Smooth muscle cell (in vitro differentiated cells): ENCODE results near the gene CTTNBP2. TPM values are rescaled to one million over a fixed set of nuclear protein-coding genes. Genes with fewer than 3 reads are reported as not detected.
A peak's percentile ranks its signal among the peaks of the same experiment; 100 is the strongest.

ENCODE experiments used
- DNase-seq: peaks from one replicate; lab custom pipeline; 2025; ENCODE audit not compliant: unreplicated experiment; lab: John Stamatoyannopoulos, UW
- H2AFZ ChIP-seq: fragments of 200-600 bp; sonication (generic); 2 replicates; pipeline ENCODE4 v1.6.0; 2016; ENCODE audit warnings: antibody characterized with exemption, low read depth, mild to moderate bottlenecking
- H3F3A ChIP-seq: fragments of 200-600 bp; sonication (generic); 2 replicates; pipeline ENCODE4 v1.6.0; 2017; ENCODE audit warnings: antibody characterized with exemption, low read depth
- H3K27ac ChIP-seq: fragments of 200-600 bp; sonication (generic); 2 replicates; pipeline ENCODE4 v1.5.1; 2016; ENCODE audit warnings: low read depth, mild to moderate bottlenecking
- H3K27me3 ChIP-seq: fragments of 200-600 bp; sonication (generic); 2 replicates; pipeline ENCODE4 v1.6.1; 2016; ENCODE audit warnings: low read depth, mild to moderate bottlenecking
- H3K36me3 ChIP-seq: fragments of 200-600 bp; sonication (generic); 2 replicates; pipeline ENCODE4 v1.5.1; 2016; ENCODE audit warnings: low read depth
- H3K4me1 ChIP-seq: fragments of 200-600 bp; sonication (generic); 2 replicates; pipeline ENCODE4 v1.5.1; 2016; ENCODE audit warnings: low read depth
- H3K4me2 ChIP-seq: fragments of 200-600 bp; sonication (generic); 2 replicates; pipeline ENCODE4 v1.6.0; 2016; ENCODE audit warnings: mild to moderate bottlenecking
- H3K4me3 ChIP-seq: fragments of 200-600 bp; sonication (generic); 2 replicates; pipeline ENCODE4 v1.5.1; 2016; ENCODE audit warnings: mild to moderate bottlenecking
- H3K79me2 ChIP-seq: fragments of 200-600 bp; sonication (generic); 2 replicates; pipeline ENCODE4 v1.6.0; 2016; ENCODE audit warnings: low read depth, mild to moderate bottlenecking
- H3K9ac ChIP-seq: fragments of 200-600 bp; sonication (generic); 2 replicates; pipeline ENCODE4 v1.6.0; 2016; ENCODE audit warnings: low read depth
- H3K9me3 ChIP-seq: fragments of 200-600 bp; sonication (generic); replicated peaks from 2 replicates; pipeline ENCODE4 v1.5.1; 2016; ENCODE audit warnings: low read depth
- H4K20me1 ChIP-seq: fragments of 200-600 bp; sonication (generic); 2 replicates; pipeline ENCODE4 v1.6.0; 2016; ENCODE audit warnings: low read depth
- WGBS: methylation state at CpG from one replicate; pipeline ENCODE4 v1.1.7; 2016; ENCODE audit warnings: low lambda C conversion rate; 5-methylcytosine and 5-hydroxymethylcytosine counted together
- polyA plus RNA-seq: library from polyadenylated mRNA; unstranded; fragments of >200 nt; fragmentation: Nextera tagmentation; extraction: Ambion mirVana; gene quantifications from 2 replicates; pipeline ENCODE4 v1.2.1, GENCODE V29; 2016
- total RNA-seq: library from RNA; depleted of rRNA; stranded (reverse); fragments of >200 nt; gene quantifications from 2 replicates; pipeline ENCODE4 v1.2.3, GENCODE V29; 2014
- TF ChIP-seq, protein P1 (sequence below): fragments of 200-600 bp; sonication (generic); IDR thresholded peaks from 2 replicates; pipeline ENCODE4 v1.5.1; 2017; ENCODE audit warnings: borderline replicate concordance, mild to moderate bottlenecking, antibody characterized with exemption; ENCODE audit not compliant: insufficient read depth, poor library complexity, severe bottlenecking

The CTTNBP2 gene
- total and polyA plus RNA-seq, 2 experiments from 2014 or later = 4.8 to 42.3 TPM

GRCh38 chr7:117806011-117806410 is 67.2 kb downstream of the CTTNBP2 start:
- no peak overlapping the region for H3K9ac ChIP-seq
- H3F3A ChIP-seq = peaks cover 8% of the 10 kb centered on the region
- H3K79me2 ChIP-seq = peaks cover 6% of the 10 kb centered on the region
- H3K4me2 ChIP-seq = no peak overlapping the region
- TF ChIP-seq, protein P1, sequence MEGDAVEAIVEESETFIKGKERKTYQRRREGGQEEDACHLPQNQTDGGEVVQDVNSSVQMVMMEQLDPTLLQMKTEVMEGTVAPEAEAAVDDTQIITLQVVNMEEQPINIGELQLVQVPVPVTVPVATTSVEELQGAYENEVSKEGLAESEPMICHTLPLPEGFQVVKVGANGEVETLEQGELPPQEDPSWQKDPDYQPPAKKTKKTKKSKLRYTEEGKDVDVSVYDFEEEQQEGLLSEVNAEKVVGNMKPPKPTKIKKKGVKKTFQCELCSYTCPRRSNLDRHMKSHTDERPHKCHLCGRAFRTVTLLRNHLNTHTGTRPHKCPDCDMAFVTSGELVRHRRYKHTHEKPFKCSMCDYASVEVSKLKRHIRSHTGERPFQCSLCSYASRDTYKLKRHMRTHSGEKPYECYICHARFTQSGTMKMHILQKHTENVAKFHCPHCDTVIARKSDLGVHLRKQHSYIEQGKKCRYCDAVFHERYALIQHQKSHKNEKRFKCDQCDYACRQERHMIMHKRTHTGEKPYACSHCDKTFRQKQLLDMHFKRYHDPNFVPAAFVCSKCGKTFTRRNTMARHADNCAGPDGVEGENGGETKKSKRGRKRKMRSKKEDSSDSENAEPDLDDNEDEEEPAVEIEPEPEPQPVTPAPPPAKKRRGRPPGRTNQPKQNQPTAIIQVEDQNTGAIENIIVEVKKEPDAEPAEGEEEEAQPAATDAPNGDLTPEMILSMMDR = no peak
- no peaks in the 10 kb centered on the region for H3K36me3 ChIP-seq
- no peaks in the 10 kb centered on the region for H3K9me3 ChIP-seq
- no peak overlapping the region for H3K27ac ChIP-seq
- H3K4me3 ChIP-seq = no peak overlapping the region
- peaks cover 4% of the 10 kb centered on the region for H4K20me1 ChIP-seq
- 94% methylated on average over 5 of the region's 5 CpGs for WGBS
- no peak for DNase-seq
- H2AFZ ChIP-seq = no peak overlapping the region
- H3K27me3 ChIP-seq = no peaks in the 10 kb centered on the region
- H3K4me1 ChIP-seq = peaks cover 25% of the 10 kb centered on the region

GRCh38 chr7:117805241-117805640 is 68.0 kb downstream of the CTTNBP2 start:
- Histone ChIP-seq H3K79me2 (peaks cover 13% of the 10 kb centered on the region), H3K4me1 (peaks cover 17% of the 10 kb centered on the region), H3K36me3 (no peaks in the 10 kb centered on the region), H3F3A (peaks cover 2% of the 10 kb centered on the region), H3K27me3 (no peaks in the 10 kb centered on the region), H3K4me2 (no peak overlapping the region), H3K4me3 (no peak overlapping the region), H2AFZ (no peak overlapping the region), H3K9me3 (no peaks in the 10 kb centered on the region), H4K20me1 (peaks cover 4% of the 10 kb centered on the region), H3K27ac (no peak overlapping the region), H3K9ac (no peak overlapping the region)
- WGBS = 87% methylated on average over 3 of the region's 3 CpGs
- TF ChIP-seq, protein P1 = no peak
- no peak for DNase-seq

DNA sequence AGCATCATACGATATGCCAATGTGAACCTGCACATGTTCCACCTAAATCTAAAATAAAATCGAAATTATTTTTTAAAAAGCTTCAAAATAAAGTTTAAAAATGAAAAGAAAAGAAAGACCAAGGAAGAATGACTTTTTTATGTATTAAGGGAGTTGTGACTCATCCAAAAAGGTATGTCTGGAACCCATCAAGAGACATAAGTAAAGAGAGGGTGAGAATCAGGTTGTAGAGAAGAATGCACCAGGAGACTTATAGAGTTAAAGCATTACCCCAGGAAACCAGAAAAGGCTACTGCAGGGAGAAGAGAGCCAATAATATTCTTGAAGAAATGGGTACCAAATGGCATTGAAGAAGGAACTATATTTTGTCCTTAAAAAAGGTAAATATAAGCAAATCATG is 69.8 kb downstream of the CTTNBP2 start:
- H3K27me3 ChIP-seq = no peaks in the 10 kb centered on the region
- no peak for DNase-seq
- H3K4me1 ChIP-seq = peaks cover under 1% of the 10 kb centered on the region
- 96% methylated on average over 2 of the region's 2 CpGs for WGBS
- H3K9me3 ChIP-seq = no peaks in the 10 kb centered on the region
- H3K9ac ChIP-seq = no peak overlapping the region
- H3K36me3 ChIP-seq = no peaks in the 10 kb centered on the region
- H3K4me3 ChIP-seq = no peak overlapping the region
- H3K27ac ChIP-seq = peak overlapping the region; percentile 28
- H3K79me2 ChIP-seq = peaks cover 28% of the 10 kb centered on the region
- H3K4me2 ChIP-seq = no peak overlapping the region
- H2AFZ ChIP-seq = no peak overlapping the region
- peaks cover 5% of the 10 kb centered on the region for H4K20me1 ChIP-seq
- no peaks in the 10 kb centered on the region for H3F3A ChIP-seq
- TF ChIP-seq, protein P1 = no peak

GRCh38 chr7:117802660-117803059 is 70.6 kb downstream of the CTTNBP2 start:
- Histone ChIP-seq H3K79me2 (peaks cover 35% of the 10 kb centered on the region), H3K9ac (no peak overlapping the region), H2AFZ (no peak overlapping the region), H3K4me2 (no peak overlapping the region), H3K9me3 (no peaks in the 10 kb centered on the region), H4K20me1 (peaks cover 7% of the 10 kb centered on the region), H3K4me3 (no peak overlapping the region), H3K27me3 (no peaks in the 10 kb centered on the region), H3K36me3 (no peaks in the 10 kb centered on the region), H3F3A (no peaks in the 10 kb centered on the region), H3K27ac (no peak overlapping the region), H3K4me1 (no peaks in the 10 kb centered on the region)
- WGBS = 97% methylated on average over 2 of the region's 2 CpGs
- no peak for DNase-seq
- TF ChIP-seq, protein P1 = no peak
